ENCODE results near the gene UQCRFS1. TPM values are rescaled to one million over a fixed set of nuclear protein-coding genes. Genes with fewer than 3 reads are reported as not detected.
"Not testable (repeated sequence)": the region's sequence is repeated elsewhere in the genome, so short reads cannot be mapped to it uniquely, and the experiment has no call there.

Gene UQCRFS1
- total RNA-seq, 1 experiment from 2014 or later = 43.4 TPM

DNA sequence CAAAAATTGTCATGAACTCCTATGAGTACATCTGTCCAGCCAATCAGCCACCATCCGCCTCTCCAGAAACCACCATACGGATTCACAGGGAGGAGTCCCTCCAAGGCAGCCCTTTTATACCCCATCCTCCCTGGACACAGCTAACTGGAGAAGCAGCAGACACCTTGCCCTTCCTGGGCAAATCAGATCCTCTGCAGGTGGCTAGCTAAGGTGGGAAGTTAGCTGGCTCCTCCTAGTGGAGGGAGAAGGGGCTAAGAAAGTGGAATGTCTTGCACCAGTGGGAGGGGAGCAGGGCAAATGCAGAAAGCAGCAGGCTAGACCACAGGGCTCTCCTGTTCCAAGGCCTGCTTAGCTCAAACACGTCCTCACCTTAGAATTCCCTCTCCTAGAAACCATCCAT lies 46.2 kb upstream of the UQCRFS1 start:
- Mint-ChIP-seq H3K36me3 (ENCODE audit: insufficient read depth, unreplicated experiment) (peaks cover 6% of the 10 kb centered on the region), H3K4me1 (ENCODE audit: low read depth, unreplicated experiment) (peaks cover 6% of the 10 kb centered on the region), H3K27me3 (ENCODE audit: unreplicated experiment) (peaks cover 10% of the 10 kb centered on the region), H3K4me3 (ENCODE audit: low read depth, unreplicated experiment) (no peak overlapping the region), H3K9me3 (ENCODE audit: low read depth, unreplicated experiment) (peaks cover 6% of the 10 kb centered on the region), H3K27ac (ENCODE audit: unreplicated experiment) (no peak overlapping the region)
- TF ChIP-seq CTCF (IDR thresholded peaks at IDR 0.05; ENCODE audit: unreplicated experiment) = no peak
- CTCF ChIA-PET = interaction anchor here (0.9 kb wide), 1 partner anchor 522 kb away, joined by 3 read pairs; no protein-coding TSS in a partner anchor
- DNase-seq = no peak
- intact Hi-C loops (cut with micrococcal nuclease; ENCODE audit: unreplicated experiment) = loop anchor here (5.0 kb wide), 1 partner anchor 277 kb away; no protein-coding TSS in a partner anchor
- BruUV-seq (replicated peaks) = no TSS peak

DNA sequence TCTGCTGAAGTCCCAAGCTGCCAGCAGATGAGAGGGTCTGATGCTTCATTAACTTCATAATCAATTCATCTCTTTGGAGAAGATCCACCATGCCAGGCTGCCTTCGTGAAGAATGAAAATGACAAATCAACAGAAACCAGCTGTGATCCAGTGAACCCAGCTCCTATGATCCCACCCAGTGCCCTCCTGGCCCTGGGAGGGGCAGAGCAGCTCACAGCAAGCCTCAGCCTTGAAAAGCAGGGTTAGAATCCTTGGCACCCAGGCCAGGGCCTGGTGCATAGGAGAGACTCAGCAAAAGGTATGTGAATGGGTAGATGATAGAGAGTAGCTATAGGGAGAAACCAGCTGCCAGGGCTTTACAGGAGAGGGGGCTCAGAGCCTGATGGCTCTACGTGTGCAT lies 43.6 kb upstream of the UQCRFS1 start:
- BruUV-seq (replicated peaks) = no TSS peak
- TF ChIP-seq CTCF (IDR thresholded peaks at IDR 0.05; ENCODE audit: unreplicated experiment) = no peak
- Mint-ChIP-seq H3K4me1 (ENCODE audit: low read depth, unreplicated experiment) (no peaks in the 10 kb centered on the region), H3K36me3 (ENCODE audit: insufficient read depth, unreplicated experiment) (no peaks in the 10 kb centered on the region), H3K27ac (ENCODE audit: unreplicated experiment) (no peak overlapping the region), H3K9me3 (ENCODE audit: low read depth, unreplicated experiment) (peaks cover 7% of the 10 kb centered on the region), H3K27me3 (ENCODE audit: unreplicated experiment) (peaks cover 32% of the 10 kb centered on the region), H3K4me3 (ENCODE audit: low read depth, unreplicated experiment) (no peak overlapping the region)
- CTCF ChIA-PET = interaction anchor here (0.6 kb wide), 1 partner anchor 197 kb away, joined by 5 read pairs; no protein-coding TSS in a partner anchor
- DNase-seq = no peak
- intact Hi-C loops (cut with micrococcal nuclease; ENCODE audit: unreplicated experiment) = loop anchor here (5.0 kb wide), 1 partner anchor 274 kb away; no protein-coding TSS in a partner anchor

DNA sequence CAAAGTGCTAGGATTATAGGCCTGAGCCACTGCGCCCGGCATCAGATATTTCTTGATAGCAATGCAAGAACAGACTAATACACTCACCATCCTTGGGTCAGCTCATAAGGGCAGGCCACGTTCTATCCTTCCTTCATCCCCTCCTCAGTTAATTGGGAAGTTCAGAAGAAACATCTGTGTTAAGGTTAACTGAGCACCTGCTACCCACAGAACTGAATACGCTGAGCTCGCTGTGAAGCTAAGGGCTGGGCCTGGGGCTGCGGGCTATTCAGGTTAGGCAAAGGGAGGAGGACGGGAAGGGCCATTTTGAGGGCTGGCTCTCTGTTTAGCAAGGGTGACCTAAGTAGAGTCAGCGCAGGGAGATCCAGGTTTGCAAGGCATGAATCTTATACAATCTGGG lies 43.0 kb upstream of the UQCRFS1 start:
- Mint-ChIP-seq H3K4me3 (ENCODE audit: low read depth, unreplicated experiment) (no peak overlapping the region), H3K4me1 (ENCODE audit: low read depth, unreplicated experiment) (no peaks in the 10 kb centered on the region), H3K36me3 (ENCODE audit: insufficient read depth, unreplicated experiment) (no peaks in the 10 kb centered on the region), H3K27me3 (ENCODE audit: unreplicated experiment) (peaks cover 32% of the 10 kb centered on the region), H3K27ac (ENCODE audit: unreplicated experiment) (no peak overlapping the region), H3K9me3 (ENCODE audit: low read depth, unreplicated experiment) (peaks cover 7% of the 10 kb centered on the region)
- TF ChIP-seq CTCF (IDR thresholded peaks at IDR 0.05; ENCODE audit: unreplicated experiment) = no peak
- intact Hi-C loops (cut with micrococcal nuclease; ENCODE audit: unreplicated experiment) = loop anchor here (5.0 kb wide), 1 partner anchor 274 kb away; no protein-coding TSS in a partner anchor
- CTCF ChIA-PET = no interaction called here
- no peak for DNase-seq
- no TSS peak for BruUV-seq (replicated peaks)

GRCh38 chr19:29255006-29255405 lies 42.1 kb upstream of the UQCRFS1 start:
- CTCF ChIA-PET = no interaction called here
- intact Hi-C loops (cut with micrococcal nuclease; ENCODE audit: unreplicated experiment) = loop anchor here (5.0 kb wide), 1 partner anchor 273 kb away; no protein-coding TSS in a partner anchor
- Mint-ChIP-seq H3K4me1 (ENCODE audit: low read depth, unreplicated experiment) (no peaks in the 10 kb centered on the region), H3K4me3 (ENCODE audit: low read depth, unreplicated experiment) (no peak overlapping the region), H3K9me3 (ENCODE audit: low read depth, unreplicated experiment) (peaks cover 7% of the 10 kb centered on the region), H3K27me3 (ENCODE audit: unreplicated experiment) (peaks cover 32% of the 10 kb centered on the region), H3K36me3 (ENCODE audit: insufficient read depth, unreplicated experiment) (no peaks in the 10 kb centered on the region), H3K27ac (ENCODE audit: unreplicated experiment) (no peak overlapping the region)
- TF ChIP-seq CTCF (IDR thresholded peaks at IDR 0.05; ENCODE audit: unreplicated experiment) = no peak
- BruUV-seq (replicated peaks) = no TSS peak
- DNase-seq = no peak

GRCh38 chr19:29249798-29250197 lies 36.8 kb upstream of the UQCRFS1 start:
- intact Hi-C loops (cut with micrococcal nuclease; ENCODE audit: unreplicated experiment); H3K9me3 Mint-ChIP-seq (ENCODE audit: low read depth, unreplicated experiment); H3K4me1 Mint-ChIP-seq (ENCODE audit: low read depth, unreplicated experiment); H3K36me3 Mint-ChIP-seq (ENCODE audit: insufficient read depth, unreplicated experiment); CTCF ChIA-PET; BruUV-seq (replicated peaks); H3K27ac Mint-ChIP-seq (ENCODE audit: unreplicated experiment); DNase-seq; H3K4me3 Mint-ChIP-seq (ENCODE audit: low read depth, unreplicated experiment): not testable (repeated sequence)
- peaks cover 55% of the 10 kb centered on the region for H3K27me3 Mint-ChIP-seq (ENCODE audit: unreplicated experiment)
